Measurements from ENCODE around the gene PRKACB. TPM values are rescaled to one million over a fixed set of nuclear protein-coding genes. Genes with fewer than 3 reads are reported as not detected.

Gene PRKACB
- total and polyA plus RNA-seq, 2 experiments from 2014 or later: 14.6 to 28.0 TPM

DNA sequence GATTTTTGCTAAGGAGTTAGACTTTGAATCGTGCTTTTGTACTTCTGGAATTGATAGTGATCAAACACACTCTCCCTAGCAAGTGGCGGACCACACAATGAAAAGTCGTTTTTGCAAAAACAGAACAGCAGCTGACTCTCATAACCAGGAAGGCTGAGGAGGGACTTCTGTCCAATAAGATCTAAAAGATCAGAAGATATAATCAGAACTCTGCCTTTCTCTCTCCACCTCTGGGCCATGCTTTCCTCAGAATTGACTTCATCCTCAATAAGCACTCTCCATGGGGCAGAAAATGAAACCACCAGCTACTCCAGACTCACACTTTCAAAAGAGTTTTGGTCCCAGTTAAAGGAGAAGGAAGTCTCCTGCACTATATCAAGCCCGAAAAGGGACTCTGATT is 102.1 kb downstream of the PRKACB start:
- H3K4me2 ChIP-seq: no peak overlapping the region

More for the DNA sequence above, 102.1 kb downstream of the PRKACB start:
- Mint-ChIP-seq H3K9me3 (peaks cover 6% of the 10 kb centered on the region; the same call in 1 of the 3 replicates), H3K27ac (no peak overlapping the region), H3K4me3 (no peak overlapping the region), H3K27me3 (ENCODE audit: insufficient read depth, low read depth, poor library complexity) (no peaks in the 10 kb centered on the region), H3K4me1 (no peaks in the 10 kb centered on the region), H3K36me3 (ENCODE audit: low read depth) (no peaks in the 10 kb centered on the region)
- Histone ChIP-seq H4K20me1 (replicated peaks; ENCODE audit: insufficient read depth) (no peaks in the 10 kb centered on the region), H3K36me3 (ENCODE audit: insufficient read depth) (no peaks in the 10 kb centered on the region), H3F3A (replicated peaks; ENCODE audit: low read depth) (no peaks in the 10 kb centered on the region), H3K4me1 (ENCODE audit: insufficient read depth) (no peaks in the 10 kb centered on the region), H3K27ac (ENCODE audit: low read depth) (no peak overlapping the region), H3K4me3 (no peak overlapping the region), H3K79me2 (replicated peaks; ENCODE audit: insufficient read depth) (no peaks in the 10 kb centered on the region), H3K9me2 (ENCODE audit: insufficient read depth) (0 out of 2 replicates have a peak, but pooled peaks cover 5% of the 10 kb centered on the region), H3K27me3 (ENCODE audit: insufficient read depth) (no peaks in the 10 kb centered on the region), H2AFZ (no peak overlapping the region)
- ATAC-seq: no peak
- no peak for DNase-seq (ENCODE audit: low spot score)
- TF ChIP-seq POLR2AphosphoS5 (IDR thresholded peaks at IDR 0.05; ENCODE audit: low read depth) (no peak), ZNF331 (CRISPR knock-in tag; IDR thresholded peaks at IDR 0.05; ENCODE audit: low read depth) (no peak), EZH2phosphoT487 (IDR thresholded peaks at IDR 0.05; ENCODE audit: unreplicated experiment) (no peak), NANOG (IDR thresholded peaks at IDR 0.05; ENCODE audit: borderline replicate concordance) (no peak), ZNF114 (CRISPR knock-in tag; IDR thresholded peaks at IDR 0.05) (no peak)
- TF ChIP-seq, protein P1, sequence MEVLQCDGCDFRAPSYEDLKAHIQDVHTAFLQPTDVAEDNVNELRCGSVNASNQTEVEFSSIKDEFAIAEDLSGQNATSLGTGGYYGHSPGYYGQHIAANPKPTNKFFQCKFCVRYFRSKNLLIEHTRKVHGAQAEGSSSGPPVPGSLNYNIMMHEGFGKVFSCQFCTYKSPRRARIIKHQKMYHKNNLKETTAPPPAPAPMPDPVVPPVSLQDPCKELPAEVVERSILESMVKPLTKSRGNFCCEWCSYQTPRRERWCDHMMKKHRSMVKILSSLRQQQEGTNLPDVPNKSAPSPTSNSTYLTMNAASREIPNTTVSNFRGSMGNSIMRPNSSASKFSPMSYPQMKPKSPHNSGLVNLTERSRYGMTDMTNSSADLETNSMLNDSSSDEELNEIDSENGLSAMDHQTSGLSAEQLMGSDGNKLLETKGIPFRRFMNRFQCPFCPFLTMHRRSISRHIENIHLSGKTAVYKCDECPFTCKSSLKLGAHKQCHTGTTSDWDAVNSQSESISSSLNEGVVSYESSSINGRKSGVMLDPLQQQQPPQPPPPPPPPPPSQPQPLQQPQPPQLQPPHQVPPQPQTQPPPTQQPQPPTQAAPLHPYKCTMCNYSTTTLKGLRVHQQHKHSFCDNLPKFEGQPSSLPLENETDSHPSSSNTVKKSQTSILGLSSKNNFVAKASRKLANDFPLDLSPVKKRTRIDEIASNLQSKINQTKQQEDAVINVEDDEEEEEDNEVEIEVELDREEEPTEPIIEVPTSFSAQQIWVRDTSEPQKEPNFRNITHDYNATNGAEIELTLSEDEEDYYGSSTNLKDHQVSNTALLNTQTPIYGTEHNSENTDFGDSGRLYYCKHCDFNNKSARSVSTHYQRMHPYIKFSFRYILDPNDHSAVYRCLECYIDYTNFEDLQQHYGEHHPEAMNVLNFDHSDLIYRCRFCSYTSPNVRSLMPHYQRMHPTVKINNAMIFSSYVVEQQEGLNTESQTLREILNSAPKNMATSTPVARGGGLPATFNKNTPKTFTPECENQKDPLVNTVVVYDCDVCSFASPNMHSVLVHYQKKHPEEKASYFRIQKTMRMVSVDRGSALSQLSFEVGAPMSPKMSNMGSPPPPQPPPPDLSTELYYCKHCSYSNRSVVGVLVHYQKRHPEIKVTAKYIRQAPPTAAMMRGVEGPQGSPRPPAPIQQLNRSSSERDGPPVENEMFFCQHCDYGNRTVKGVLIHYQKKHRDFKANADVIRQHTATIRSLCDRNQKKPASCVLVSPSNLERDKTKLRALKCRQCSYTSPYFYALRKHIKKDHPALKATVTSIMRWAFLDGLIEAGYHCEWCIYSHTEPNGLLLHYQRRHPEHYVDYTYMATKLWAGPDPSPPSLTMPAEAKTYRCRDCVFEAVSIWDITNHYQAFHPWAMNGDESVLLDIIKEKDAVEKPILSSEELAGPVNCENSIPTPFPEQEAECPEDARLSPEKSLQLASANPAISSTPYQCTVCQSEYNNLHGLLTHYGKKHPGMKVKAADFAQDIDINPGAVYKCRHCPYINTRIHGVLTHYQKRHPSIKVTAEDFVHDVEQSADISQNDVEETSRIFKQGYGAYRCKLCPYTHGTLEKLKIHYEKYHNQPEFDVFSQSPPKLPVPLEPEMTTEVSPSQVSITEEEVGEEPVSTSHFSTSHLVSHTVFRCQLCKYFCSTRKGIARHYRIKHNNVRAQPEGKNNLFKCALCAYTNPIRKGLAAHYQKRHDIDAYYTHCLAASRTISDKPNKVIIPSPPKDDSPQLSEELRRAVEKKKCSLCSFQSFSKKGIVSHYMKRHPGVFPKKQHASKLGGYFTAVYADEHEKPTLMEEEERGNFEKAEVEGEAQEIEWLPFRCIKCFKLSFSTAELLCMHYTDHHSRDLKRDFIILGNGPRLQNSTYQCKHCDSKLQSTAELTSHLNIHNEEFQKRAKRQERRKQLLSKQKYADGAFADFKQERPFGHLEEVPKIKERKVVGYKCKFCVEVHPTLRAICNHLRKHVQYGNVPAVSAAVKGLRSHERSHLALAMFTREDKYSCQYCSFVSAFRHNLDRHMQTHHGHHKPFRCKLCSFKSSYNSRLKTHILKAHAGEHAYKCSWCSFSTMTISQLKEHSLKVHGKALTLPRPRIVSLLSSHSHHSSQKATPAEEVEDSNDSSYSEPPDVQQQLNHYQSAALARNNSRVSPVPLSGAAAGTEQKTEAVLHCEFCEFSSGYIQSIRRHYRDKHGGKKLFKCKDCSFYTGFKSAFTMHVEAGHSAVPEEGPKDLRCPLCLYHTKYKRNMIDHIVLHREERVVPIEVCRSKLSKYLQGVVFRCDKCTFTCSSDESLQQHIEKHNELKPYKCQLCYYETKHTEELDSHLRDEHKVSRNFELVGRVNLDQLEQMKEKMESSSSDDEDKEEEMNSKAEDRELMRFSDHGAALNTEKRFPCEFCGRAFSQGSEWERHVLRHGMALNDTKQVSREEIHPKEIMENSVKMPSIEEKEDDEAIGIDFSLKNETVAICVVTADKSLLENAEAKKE (CRISPR knock-in tag; IDR thresholded peaks at IDR 0.05): no peak
- TF ChIP-seq, protein P2, sequence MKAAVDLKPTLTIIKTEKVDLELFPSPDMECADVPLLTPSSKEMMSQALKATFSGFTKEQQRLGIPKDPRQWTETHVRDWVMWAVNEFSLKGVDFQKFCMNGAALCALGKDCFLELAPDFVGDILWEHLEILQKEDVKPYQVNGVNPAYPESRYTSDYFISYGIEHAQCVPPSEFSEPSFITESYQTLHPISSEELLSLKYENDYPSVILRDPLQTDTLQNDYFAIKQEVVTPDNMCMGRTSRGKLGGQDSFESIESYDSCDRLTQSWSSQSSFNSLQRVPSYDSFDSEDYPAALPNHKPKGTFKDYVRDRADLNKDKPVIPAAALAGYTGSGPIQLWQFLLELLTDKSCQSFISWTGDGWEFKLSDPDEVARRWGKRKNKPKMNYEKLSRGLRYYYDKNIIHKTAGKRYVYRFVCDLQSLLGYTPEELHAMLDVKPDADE (IDR thresholded peaks at IDR 0.05): no peak
- TF ChIP-seq, protein P3, sequence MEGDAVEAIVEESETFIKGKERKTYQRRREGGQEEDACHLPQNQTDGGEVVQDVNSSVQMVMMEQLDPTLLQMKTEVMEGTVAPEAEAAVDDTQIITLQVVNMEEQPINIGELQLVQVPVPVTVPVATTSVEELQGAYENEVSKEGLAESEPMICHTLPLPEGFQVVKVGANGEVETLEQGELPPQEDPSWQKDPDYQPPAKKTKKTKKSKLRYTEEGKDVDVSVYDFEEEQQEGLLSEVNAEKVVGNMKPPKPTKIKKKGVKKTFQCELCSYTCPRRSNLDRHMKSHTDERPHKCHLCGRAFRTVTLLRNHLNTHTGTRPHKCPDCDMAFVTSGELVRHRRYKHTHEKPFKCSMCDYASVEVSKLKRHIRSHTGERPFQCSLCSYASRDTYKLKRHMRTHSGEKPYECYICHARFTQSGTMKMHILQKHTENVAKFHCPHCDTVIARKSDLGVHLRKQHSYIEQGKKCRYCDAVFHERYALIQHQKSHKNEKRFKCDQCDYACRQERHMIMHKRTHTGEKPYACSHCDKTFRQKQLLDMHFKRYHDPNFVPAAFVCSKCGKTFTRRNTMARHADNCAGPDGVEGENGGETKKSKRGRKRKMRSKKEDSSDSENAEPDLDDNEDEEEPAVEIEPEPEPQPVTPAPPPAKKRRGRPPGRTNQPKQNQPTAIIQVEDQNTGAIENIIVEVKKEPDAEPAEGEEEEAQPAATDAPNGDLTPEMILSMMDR (conservative IDR thresholded peaks at IDR 0.05; ENCODE audit: low read depth in 2 of 2): no peak
- TF ChIP-seq, protein P4, sequence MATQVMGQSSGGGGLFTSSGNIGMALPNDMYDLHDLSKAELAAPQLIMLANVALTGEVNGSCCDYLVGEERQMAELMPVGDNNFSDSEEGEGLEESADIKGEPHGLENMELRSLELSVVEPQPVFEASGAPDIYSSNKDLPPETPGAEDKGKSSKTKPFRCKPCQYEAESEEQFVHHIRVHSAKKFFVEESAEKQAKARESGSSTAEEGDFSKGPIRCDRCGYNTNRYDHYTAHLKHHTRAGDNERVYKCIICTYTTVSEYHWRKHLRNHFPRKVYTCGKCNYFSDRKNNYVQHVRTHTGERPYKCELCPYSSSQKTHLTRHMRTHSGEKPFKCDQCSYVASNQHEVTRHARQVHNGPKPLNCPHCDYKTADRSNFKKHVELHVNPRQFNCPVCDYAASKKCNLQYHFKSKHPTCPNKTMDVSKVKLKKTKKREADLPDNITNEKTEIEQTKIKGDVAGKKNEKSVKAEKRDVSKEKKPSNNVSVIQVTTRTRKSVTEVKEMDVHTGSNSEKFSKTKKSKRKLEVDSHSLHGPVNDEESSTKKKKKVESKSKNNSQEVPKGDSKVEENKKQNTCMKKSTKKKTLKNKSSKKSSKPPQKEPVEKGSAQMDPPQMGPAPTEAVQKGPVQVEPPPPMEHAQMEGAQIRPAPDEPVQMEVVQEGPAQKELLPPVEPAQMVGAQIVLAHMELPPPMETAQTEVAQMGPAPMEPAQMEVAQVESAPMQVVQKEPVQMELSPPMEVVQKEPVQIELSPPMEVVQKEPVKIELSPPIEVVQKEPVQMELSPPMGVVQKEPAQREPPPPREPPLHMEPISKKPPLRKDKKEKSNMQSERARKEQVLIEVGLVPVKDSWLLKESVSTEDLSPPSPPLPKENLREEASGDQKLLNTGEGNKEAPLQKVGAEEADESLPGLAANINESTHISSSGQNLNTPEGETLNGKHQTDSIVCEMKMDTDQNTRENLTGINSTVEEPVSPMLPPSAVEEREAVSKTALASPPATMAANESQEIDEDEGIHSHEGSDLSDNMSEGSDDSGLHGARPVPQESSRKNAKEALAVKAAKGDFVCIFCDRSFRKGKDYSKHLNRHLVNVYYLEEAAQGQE (IDR thresholded peaks at IDR 0.05; ENCODE audit: unreplicated experiment): no peak

Data from GM23338 (cell line).